Tibial nerve (tissue), 4 donors: Measurements from ENCODE around the gene SAMD13.

Experiments used
- CTCF ChIP-seq, 5 experiments: fragments of 200-600 bp in 3 of 5; fragments of 450-650 bp in 2 of 5; sonication (generic) in 3 of 5; IDR thresholded peaks; one replicate each; pipeline ENCODE4 v1.5.1; 2016 to 2019; ENCODE audit warnings: antibody characterized with exemption in 5 of 5, mild to moderate bottlenecking in 3 of 5, moderate library complexity in 2 of 5
- EP300 ChIP-seq, 2 donors: sonication (generic); formaldehyde crosslinking; IDR thresholded peaks; one replicate each; pipeline ENCODE4 v1.6.1; 2017; ENCODE audit warnings: antibody characterized with exemption in 2 of 2, mild to moderate bottlenecking in 1 of 2

- TF ChIP-seq EP300 (IDR thresholded peaks at IDR 0.05) (no peak), CTCF (IDR thresholded peaks at IDR 0.05) (no peak)
Observed at GRCh38 chr1:84277343-84278059, 24.0 kb upstream of the SAMD13 start.
